OCI-LY1 (cell line): ENCODE results near the gene VENTX.

Experiments
- EZH2 ChIP-seq: fragments of 200-600 bp; sonication (generic), shearing (Covaris generic); IDR thresholded peaks from 2 replicates; pipeline ENCODE4 v1.8.0; 2017; ENCODE audit warnings: borderline replicate concordance, mixed run types, mild to moderate bottlenecking, antibody characterized with exemption, low read length, moderate library complexity, mixed read lengths
- TF ChIP-seq, protein P1 (sequence below): fragments of 200-600 bp; sonication (generic), shearing (Covaris generic); IDR thresholded peaks from 2 replicates; pipeline ENCODE4 v1.5.1; 2017; ENCODE audit warnings: mild to moderate bottlenecking, antibody characterized with exemption, low read length, moderate library complexity, mixed read lengths

DNA sequence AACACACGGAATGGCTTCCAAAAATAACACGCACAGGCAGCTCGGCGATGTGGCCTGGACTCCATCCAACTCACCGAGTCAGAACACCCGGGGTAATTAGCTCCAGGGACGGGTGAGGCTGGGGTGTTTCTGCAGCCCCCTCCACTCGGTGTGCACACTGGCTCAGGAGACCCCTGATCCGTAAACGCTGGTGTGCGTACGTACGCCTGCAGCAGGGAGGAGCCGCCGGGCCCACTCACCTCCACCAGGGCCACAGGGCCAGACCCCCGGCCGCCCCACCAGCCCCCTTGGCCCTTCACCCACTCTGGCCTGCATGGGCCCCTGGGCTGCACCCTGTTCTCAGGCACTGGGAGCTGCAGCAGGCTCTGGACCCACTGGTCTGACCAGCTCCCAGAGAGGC is 30.0 kb upstream of the VENTX start:
- TF ChIP-seq EZH2, result no peak
- TF ChIP-seq, protein P1, sequence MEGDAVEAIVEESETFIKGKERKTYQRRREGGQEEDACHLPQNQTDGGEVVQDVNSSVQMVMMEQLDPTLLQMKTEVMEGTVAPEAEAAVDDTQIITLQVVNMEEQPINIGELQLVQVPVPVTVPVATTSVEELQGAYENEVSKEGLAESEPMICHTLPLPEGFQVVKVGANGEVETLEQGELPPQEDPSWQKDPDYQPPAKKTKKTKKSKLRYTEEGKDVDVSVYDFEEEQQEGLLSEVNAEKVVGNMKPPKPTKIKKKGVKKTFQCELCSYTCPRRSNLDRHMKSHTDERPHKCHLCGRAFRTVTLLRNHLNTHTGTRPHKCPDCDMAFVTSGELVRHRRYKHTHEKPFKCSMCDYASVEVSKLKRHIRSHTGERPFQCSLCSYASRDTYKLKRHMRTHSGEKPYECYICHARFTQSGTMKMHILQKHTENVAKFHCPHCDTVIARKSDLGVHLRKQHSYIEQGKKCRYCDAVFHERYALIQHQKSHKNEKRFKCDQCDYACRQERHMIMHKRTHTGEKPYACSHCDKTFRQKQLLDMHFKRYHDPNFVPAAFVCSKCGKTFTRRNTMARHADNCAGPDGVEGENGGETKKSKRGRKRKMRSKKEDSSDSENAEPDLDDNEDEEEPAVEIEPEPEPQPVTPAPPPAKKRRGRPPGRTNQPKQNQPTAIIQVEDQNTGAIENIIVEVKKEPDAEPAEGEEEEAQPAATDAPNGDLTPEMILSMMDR, result no peak
